GM18498 (cell line): ENCODE results near the gene BPI.
"Not testable (repeated sequence)": the region's sequence is repeated elsewhere in the genome, so short reads cannot be mapped to it uniquely, and the experiment has no call there.

Experiments
- ATAC-seq: cut with Tn5 transposase; IDR thresholded peaks from one replicate; pipeline ENCODE4 v1.9.1; 2021; ENCODE audit warnings: mild to moderate bottlenecking, moderate library complexity; ENCODE audit not compliant: unreplicated experiment

BPI gene

GRCh38 chr20:38302786-38303185, 1.2 kb upstream of the BPI start:
- no peak for ATAC-seq

GRCh38 chr20:38304845-38305447, 990 bp downstream of the BPI start:
- no peak for ATAC-seq

- ATAC-seq = no peak
Observed at GRCh38 chr20:38305541-38305940, 1.6 kb downstream of the BPI start.

- ATAC-seq = no peak
Observed at GRCh38 chr20:38306379-38306778, 2.4 kb downstream of the BPI start.

GRCh38 chr20:38307371-38308046, 3.6 kb downstream of the BPI start:
- ATAC-seq = no peak

- ATAC-seq = no peak
Observed at GRCh38 chr20:38308047-38308438, 4.1 kb downstream of the BPI start.

GRCh38 chr20:38308447-38308846, 4.5 kb downstream of the BPI start:
- no peak for ATAC-seq

- ATAC-seq = no peak
Observed at GRCh38 chr20:38311091-38311490, 7.1 kb downstream of the BPI start.

GRCh38 chr20:38311491-38311890, 7.5 kb downstream of the BPI start:
- ATAC-seq = no peak

GRCh38 chr20:38313676-38314075, 9.7 kb downstream of the BPI start:
- no peak for ATAC-seq

GRCh38 chr20:38314350-38314749, 10.4 kb downstream of the BPI start:
- ATAC-seq = not testable (repeated sequence)

GRCh38 chr20:38315290-38315966, 11.5 kb downstream of the BPI start:
- ATAC-seq = no peak

- ATAC-seq = no peak
Observed at GRCh38 chr20:38316341-38316740, 12.4 kb downstream of the BPI start.

GRCh38 chr20:38317422-38317821, 13.5 kb downstream of the BPI start:
- no peak for ATAC-seq

- ATAC-seq = no peak
Observed at GRCh38 chr20:38320221-38320620, 16.3 kb downstream of the BPI start.

- ATAC-seq = no peak
Observed at GRCh38 chr20:38321959-38322598, 18.1 kb downstream of the BPI start.

- no peak for ATAC-seq
Observed at GRCh38 chr20:38324159-38324558, 20.2 kb downstream of the BPI start.

- no peak for ATAC-seq
Observed at GRCh38 chr20:38325167-38325566, 21.2 kb downstream of the BPI start.

GRCh38 chr20:38325905-38326304, 21.9 kb downstream of the BPI start:
- no peak for ATAC-seq

GRCh38 chr20:38326309-38326708, 22.4 kb downstream of the BPI start:
- no peak for ATAC-seq

- no peak for ATAC-seq
Observed at GRCh38 chr20:38330638-38331037, 26.7 kb downstream of the BPI start.

GRCh38 chr20:38331245-38331644, 27.3 kb downstream of the BPI start:
- no peak for ATAC-seq
